Rectal smooth muscle tissue (tissue), 1 donor: ENCODE results near the gene SRM.
"Not testable (repeated sequence)": the region's sequence is repeated elsewhere in the genome, so short reads cannot be mapped to it uniquely, and the experiment has no call there.

Source experiments
- H3K27ac ChIP-seq: one replicate; pipeline ENCODE4 v1.7.0; 2013; ENCODE audit warnings: low read depth, low read length, inconsistent platforms
- H3K27me3 ChIP-seq: one replicate; pipeline ENCODE4 v1.7.0; 2013; ENCODE audit warnings: low read length; ENCODE audit not compliant: control insufficient read depth, insufficient read depth
- H3K36me3 ChIP-seq: one replicate; pipeline ENCODE4 v1.7.0; 2013; ENCODE audit warnings: low read length; ENCODE audit not compliant: control insufficient read depth, insufficient read depth
- H3K4me1 ChIP-seq: one replicate; pipeline ENCODE4 v1.7.0; 2013; ENCODE audit warnings: low read length; ENCODE audit not compliant: control insufficient read depth, insufficient read depth
- H3K4me3 ChIP-seq: one replicate; pipeline ENCODE4 v1.7.0; 2013; ENCODE audit warnings: low read length
- H3K9ac ChIP-seq: one replicate; pipeline ENCODE4 v1.7.0; 2013; ENCODE audit warnings: low read length

The SRM gene

GRCh38 chr1:11059155-11059967 is 457 bp downstream of the SRM start:
- peak overlapping the region; percentile 59 for H3K9ac ChIP-seq
- peaks cover 6% of the 10 kb centered on the region for H3K4me1 ChIP-seq
- no peaks in the 10 kb centered on the region for H3K27me3 ChIP-seq
- H3K4me3 ChIP-seq, result peak overlapping the region; percentile 89
- peaks cover 4% of the 10 kb centered on the region for H3K36me3 ChIP-seq
- no peak overlapping the region for H3K27ac ChIP-seq

- Histone ChIP-seq H3K36me3 (peaks cover 4% of the 10 kb centered on the region), H3K4me1 (peaks cover 6% of the 10 kb centered on the region), H3K4me3 (peak overlapping the region; percentile 89), H3K9ac (no peak overlapping the region), H3K27ac (no peak overlapping the region), H3K27me3 (no peaks in the 10 kb centered on the region)
Observed at GRCh38 chr1:11058595-11059154, 1.1 kb downstream of the SRM start.

DNA sequence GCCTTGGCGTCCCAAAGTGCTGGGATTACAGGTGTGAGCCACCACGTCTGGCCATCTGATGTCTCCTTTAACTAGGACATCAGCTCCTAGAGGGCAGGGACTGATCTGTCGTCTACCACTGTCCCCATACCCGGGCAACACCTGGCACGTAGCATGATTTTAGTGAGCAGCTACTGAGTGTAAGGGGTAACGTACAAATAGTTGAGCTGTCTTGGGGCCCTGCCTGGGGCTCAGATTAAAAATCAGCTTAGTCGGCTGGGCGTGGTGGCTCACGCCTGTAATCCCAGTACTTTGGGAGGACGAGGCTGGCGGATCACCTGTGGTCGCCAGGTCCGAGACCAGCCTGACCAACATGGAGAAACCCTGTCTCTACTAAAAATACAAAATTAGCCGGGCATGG is 1.8 kb downstream of the SRM start:
- Histone ChIP-seq H3K27ac (no peak overlapping the region), H3K36me3 (peaks cover 4% of the 10 kb centered on the region), H3K4me1 (peaks cover 6% of the 10 kb centered on the region), H3K4me3 (no peak overlapping the region), H3K27me3 (no peaks in the 10 kb centered on the region), H3K9ac (no peak overlapping the region)

DNA sequence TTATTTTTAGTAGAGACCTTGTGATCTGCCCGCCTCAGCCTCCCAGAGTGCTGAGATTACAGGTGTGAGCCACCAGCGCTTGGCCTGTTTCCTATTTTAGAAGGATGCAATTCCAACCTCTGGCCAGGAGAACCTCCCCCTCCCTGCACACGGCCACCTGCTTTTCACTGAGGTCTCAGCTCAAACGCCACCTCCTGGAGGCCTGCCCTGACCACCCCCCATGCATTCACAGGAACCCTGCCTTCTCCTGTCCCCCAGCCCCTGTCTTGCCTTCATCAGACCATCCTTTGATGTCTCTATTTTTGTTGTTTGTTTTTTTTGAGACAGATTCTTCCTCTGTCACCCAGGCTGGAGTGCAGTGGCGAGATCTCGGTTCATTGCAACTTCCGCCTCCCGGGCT is 2.3 kb downstream of the SRM start:
- Histone ChIP-seq H3K27ac (no peak overlapping the region), H3K9ac (no peak overlapping the region), H3K27me3 (no peaks in the 10 kb centered on the region), H3K36me3 (peaks cover 4% of the 10 kb centered on the region), H3K4me1 (peaks cover 6% of the 10 kb centered on the region), H3K4me3 (no peak overlapping the region)

DNA sequence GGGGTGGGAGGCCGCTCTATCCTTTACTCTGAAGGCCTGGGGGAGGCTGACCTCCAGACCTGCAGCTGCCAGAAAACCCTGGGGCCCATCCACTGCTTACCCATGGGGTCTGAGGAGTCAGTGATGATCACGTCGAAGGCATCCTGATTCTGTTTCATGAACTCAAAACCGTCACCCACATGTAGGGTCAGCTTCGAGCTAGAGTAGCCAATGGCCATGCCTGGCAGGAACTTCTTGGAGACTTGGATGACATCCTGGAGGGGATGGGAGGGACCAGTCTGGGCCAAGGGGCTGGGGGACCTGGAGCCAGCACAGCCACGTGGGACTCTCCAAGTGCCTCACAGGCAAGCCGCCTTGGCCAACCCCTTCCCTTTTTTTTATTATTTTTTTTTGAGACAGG is 3.3 kb downstream of the SRM start:
- H3K9ac ChIP-seq, result no peak overlapping the region
- peaks cover 6% of the 10 kb centered on the region for H3K4me1 ChIP-seq
- peaks cover 4% of the 10 kb centered on the region for H3K36me3 ChIP-seq
- H3K27ac ChIP-seq, result no peak overlapping the region
- H3K27me3 ChIP-seq, result no peaks in the 10 kb centered on the region
- H3K4me3 ChIP-seq, result no peak overlapping the region

GRCh38 chr1:11055676-11056075 is 4.1 kb downstream of the SRM start:
- no peaks in the 10 kb centered on the region for H3K27me3 ChIP-seq
- no peak overlapping the region for H3K27ac ChIP-seq
- peaks cover 4% of the 10 kb centered on the region for H3K36me3 ChIP-seq
- H3K4me1 ChIP-seq, result peaks cover 3% of the 10 kb centered on the region
- no peak overlapping the region for H3K4me3 ChIP-seq
- H3K9ac ChIP-seq, result no peak overlapping the region

DNA sequence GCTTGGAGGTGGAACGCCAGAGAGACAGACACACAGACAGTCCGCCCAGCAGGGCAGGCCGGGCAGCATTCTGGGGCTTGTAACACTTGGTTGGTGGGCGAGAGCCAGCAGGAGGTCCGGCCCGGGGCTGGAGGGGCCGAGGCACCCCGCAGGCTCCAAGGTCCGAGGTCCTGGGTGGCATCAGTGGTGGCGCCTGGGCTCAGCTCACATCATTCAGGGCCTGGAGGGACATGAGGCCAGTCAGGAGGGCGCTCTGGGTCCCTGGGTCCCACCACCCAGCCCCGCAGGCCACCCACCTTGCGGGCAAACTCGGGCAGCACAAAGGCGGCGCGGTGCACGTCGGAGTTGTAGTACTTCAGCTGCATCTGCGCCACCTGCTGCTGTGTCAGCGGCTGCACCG is 5.2 kb downstream of the SRM start:
- H3K27me3 ChIP-seq, result no peaks in the 10 kb centered on the region
- no peak overlapping the region for H3K9ac ChIP-seq
- no peak overlapping the region for H3K4me3 ChIP-seq
- peaks cover 3% of the 10 kb centered on the region for H3K4me1 ChIP-seq
- peaks cover 4% of the 10 kb centered on the region for H3K36me3 ChIP-seq
- H3K27ac ChIP-seq, result no peak overlapping the region

- H3K36me3 ChIP-seq, result peaks cover 4% of the 10 kb centered on the region
- H3K27ac ChIP-seq, result no peak overlapping the region
- no peaks in the 10 kb centered on the region for H3K27me3 ChIP-seq
- no peak overlapping the region for H3K4me3 ChIP-seq
- no peak overlapping the region for H3K9ac ChIP-seq
- H3K4me1 ChIP-seq, result peaks cover 3% of the 10 kb centered on the region
Observed at GRCh38 chr1:11054181-11054580, 5.6 kb downstream of the SRM start.

DNA sequence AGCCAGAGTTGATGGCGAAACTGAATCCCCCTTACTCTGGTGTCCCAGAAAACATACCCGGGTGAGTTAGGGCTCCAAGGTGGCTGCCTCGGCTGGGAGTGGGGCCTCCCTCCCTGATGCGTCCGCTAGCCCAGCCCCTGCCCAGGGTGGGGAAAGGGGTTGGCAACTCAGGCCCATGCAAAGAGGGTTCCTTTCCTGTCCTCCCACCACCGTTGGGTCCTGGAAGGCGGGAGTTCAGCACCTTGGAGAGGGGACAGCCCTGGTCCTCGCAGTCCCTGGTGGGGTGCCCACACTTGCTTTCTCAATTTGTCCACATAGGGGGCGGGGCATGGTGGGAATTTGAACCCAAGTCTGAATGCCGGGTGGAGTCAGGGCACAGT is 6.1 kb downstream of the SRM start:
- H3K27ac ChIP-seq, result no peak overlapping the region
- no peak overlapping the region for H3K4me3 ChIP-seq
- H3K4me1 ChIP-seq, result no peaks in the 10 kb centered on the region
- H3K36me3 ChIP-seq, result peaks cover 4% of the 10 kb centered on the region
- H3K9ac ChIP-seq, result no peak overlapping the region
- H3K27me3 ChIP-seq, result no peaks in the 10 kb centered on the region

- no peak overlapping the region for H3K4me3 ChIP-seq
- H3K9ac ChIP-seq, result no peak overlapping the region
Observed at GRCh38 chr1:11052839-11053757, 6.7 kb downstream of the SRM start.

DNA sequence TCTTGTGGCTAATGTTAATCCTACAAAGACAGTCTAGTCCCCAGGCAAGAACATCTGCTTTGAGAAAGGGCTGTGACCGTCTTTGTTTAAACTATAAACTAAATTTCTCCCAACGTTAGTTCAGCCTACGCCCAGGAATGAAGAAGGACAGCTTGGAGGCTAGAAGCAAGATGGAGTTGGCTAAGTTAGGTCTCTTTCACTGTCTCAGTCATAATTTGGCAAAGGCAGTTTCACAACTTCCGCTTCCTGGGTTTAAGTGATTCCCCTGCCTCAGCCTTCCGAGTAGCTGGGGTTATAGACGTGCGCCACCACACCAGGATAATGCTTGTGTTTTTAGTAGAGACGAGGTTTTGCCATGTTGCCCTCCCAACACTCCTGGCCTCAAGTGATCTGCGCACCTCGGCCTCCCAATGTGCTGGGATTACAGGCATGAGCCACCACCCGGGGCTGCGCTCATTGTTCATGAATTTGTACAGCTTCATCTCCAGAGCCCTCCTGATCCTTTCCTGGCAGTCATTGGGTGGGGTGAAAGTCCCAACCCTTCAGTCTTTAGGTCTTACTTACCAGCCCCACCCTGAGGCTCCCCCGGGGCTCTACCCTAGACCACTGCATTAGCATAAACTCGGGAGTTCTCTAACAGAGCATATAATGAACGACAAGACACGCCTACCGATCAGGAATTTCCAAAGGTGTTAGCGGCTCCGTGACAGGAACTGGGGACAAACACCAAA is 7.9 kb downstream of the SRM start:
- Histone ChIP-seq H3K27ac (no peak overlapping the region), H3K36me3 (peaks cover 4% of the 10 kb centered on the region), H3K27me3 (no peaks in the 10 kb centered on the region), H3K4me3 (no peak overlapping the region), H3K9ac (no peak overlapping the region), H3K4me1 (no peaks in the 10 kb centered on the region)

More at GRCh38 chr1:11052839-11053757, 6.7 kb downstream of the SRM start:
- Histone ChIP-seq H3K36me3 (peaks cover 4% of the 10 kb centered on the region), H3K27me3 (no peaks in the 10 kb centered on the region), H3K4me1 (no peaks in the 10 kb centered on the region), H3K27ac (no peak overlapping the region)

DNA sequence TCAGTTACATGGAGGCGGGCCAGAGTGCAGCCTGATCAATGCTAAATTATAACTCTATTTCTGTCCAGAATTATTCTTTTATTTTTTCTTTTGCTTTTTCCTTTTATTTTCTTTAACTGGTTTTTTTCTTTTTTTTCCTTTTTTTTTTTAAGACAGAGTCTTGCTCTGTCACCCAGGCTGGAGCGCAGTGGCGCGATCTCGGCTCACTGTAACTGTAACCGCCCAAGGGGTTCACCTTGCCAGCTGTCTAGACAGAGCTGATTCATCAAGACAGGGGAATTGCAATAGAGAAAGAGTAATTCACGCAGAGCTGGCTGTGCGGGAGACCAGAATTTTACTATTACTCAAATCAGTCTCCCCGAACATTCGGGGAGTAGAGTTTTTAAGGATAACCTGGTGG is 8.7 kb downstream of the SRM start:
- H3K9ac ChIP-seq, H3K27ac ChIP-seq, H3K4me1 ChIP-seq, H3K4me3 ChIP-seq, H3K36me3 ChIP-seq, H3K27me3 ChIP-seq: not testable (repeated sequence)
